IgD-negative memory B cell (primary cell): Measurements from ENCODE around the gene PDK3. TPM values are rescaled to one million over a fixed set of nuclear protein-coding genes. Genes with fewer than 3 reads are reported as not detected.

Experiments used
- H3K27ac Mint-ChIP-seq, 3 donors: one replicate each; pipeline ENCODE4 v1.8.0; 2020 to 2022; ENCODE audit warnings: mild to moderate bottlenecking in 3 of 3, mixed read lengths in 3 of 3, moderate library complexity in 1 of 3
- H3K27me3 Mint-ChIP-seq: one replicate; pipeline ENCODE4 v1.8.0; 2021; ENCODE audit warnings: mixed read lengths
- H3K36me3 Mint-ChIP-seq: one replicate; pipeline ENCODE4 v1.8.0; 2020; ENCODE audit warnings: mild to moderate bottlenecking, mixed read lengths
- H3K4me1 Mint-ChIP-seq, 3 donors: one replicate each; pipeline ENCODE4 v1.8.0; 2020 to 2022; ENCODE audit warnings: mixed read lengths in 3 of 3, mild to moderate bottlenecking in 1 of 3
- H3K4me3 Mint-ChIP-seq, 4 donors: one replicate each; pipeline ENCODE4 v1.8.0; 2020 to 2022; ENCODE audit warnings: mild to moderate bottlenecking in 4 of 4, mixed read lengths in 4 of 4, moderate library complexity in 3 of 4
- H3K9me3 Mint-ChIP-seq, 3 donors: one replicate each; pipeline ENCODE4 v1.8.0; 2020 to 2021; ENCODE audit warnings: mixed read lengths in 3 of 3, mild to moderate bottlenecking in 1 of 3
- polyA plus RNA-seq: library from polyadenylated mRNA; unstranded; fragments of 300-500 nt; fragmentation: Illumina TruSeq; gene quantifications from one replicate; pipeline ENCODE4 v1.2.3, GENCODE V29; 2021

PDK3 gene
- polyA plus RNA-seq = 29.3 TPM

DNA sequence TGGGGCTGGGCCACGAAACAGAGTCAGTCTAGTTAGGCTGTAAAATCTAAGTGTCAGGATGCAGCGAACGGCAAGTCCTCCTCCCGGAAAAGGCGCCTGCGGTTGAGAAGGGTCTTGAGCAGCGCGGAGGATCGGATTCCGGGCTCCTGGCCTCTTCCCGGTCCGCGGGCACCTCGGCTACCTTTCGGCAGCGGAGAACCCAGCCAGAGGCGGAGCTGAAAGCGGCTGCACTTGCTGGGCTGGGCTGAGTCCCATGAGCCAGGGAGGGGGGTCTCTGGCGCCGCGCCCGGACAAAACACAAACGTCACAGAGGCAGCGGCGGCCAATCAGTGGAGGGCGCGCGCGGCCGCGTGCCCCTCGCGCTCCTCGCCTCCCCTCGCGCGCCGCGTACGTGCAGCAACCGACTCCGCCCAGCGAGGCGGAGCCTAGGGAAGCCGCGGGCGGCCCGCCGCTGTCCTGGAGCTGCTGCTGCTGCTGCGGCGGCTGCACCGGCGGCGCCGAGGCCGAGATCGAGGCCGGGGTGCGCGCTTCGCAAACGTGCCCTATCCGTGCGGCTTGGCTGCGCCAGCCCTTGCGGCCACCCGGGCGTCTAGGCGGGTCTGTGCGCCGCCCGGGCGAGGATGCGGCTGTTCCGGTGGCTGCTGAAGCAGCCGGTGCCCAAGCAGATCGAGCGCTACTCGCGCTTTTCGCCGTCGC lies at the start of gene PDK3:
Gene PDK3, plus strand, starts transcription at position 451 of the 696 bp plus-strand sequence. Its CDS starts 170 bp downstream, at position 621.
- Mint-ChIP-seq H3K27me3 (no peaks in the 10 kb centered on the region), H3K9me3 (no peaks in the 10 kb centered on the region), H3K27ac (peak within 1 kb of the TSS; percentile 90 to 94 (median 93)), H3K4me1 (peaks cover 19 to 34% (median 31%) of the 10 kb centered on the region in 3 donors), H3K4me3 (peak within 1 kb of the TSS; percentile 81 to 94 (median 90)), H3K36me3 (no peaks in the 10 kb centered on the region)

DNA sequence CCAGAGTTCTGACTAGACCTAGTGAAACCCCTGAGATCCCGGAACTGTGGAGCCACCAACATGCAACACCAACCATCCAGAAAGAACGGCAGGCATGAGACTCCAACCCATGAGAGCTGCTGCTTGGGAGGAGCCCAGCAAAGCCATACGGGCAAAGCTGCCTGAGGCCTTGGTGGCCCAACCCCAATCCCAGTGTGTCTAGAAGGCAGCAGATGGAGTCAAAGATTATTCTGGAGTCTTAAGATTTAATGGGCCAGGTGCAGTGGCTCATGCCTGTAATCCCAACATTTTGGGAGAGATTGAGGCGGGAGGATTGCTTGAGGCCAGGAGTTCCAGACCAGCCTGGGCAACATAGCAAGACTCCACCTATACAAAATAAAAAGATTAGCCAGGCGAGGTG lies 49.2 kb upstream of the PDK3 start:
- H3K9me3 Mint-ChIP-seq = peaks cover 0 to 8% (median 8%) of the 10 kb centered on the region in 3 donors
- no peak overlapping the region for H3K4me3 Mint-ChIP-seq
- H3K27me3 Mint-ChIP-seq = peaks cover 3% of the 10 kb centered on the region
- H3K27ac Mint-ChIP-seq = no peak overlapping the region
- H3K4me1 Mint-ChIP-seq = no peaks in the 10 kb centered on the region
- H3K36me3 Mint-ChIP-seq = no peaks in the 10 kb centered on the region

DNA sequence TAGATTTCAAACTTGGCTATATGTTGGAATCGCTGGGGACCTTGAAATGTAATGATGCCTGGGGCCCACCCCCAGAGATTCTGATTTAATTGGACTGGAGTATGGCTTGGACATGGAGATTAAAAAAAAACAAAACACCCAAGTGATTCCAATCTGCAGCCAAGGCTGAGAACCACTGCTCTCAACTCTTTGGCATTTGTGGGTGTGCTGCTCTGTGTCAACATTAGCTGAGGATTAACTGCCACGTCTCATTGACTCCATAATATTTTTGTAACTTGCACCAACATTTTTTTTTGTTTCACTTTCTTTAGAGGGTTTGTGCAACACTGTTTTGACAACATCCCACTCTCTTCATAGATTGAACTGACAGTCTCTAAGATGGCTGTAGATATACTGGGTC lies 41.1 kb upstream of the PDK3 start:
- Mint-ChIP-seq H3K9me3 (peaks cover 2 to 12% (median 8%) of the 10 kb centered on the region in 3 donors), H3K4me1 (peaks cover 0 to 4% (median 4%) of the 10 kb centered on the region in 3 donors), H3K27me3 (peaks cover 5% of the 10 kb centered on the region), H3K4me3 (no peak overlapping the region), H3K27ac (no peak overlapping the region), H3K36me3 (peaks cover 2% of the 10 kb centered on the region)

DNA sequence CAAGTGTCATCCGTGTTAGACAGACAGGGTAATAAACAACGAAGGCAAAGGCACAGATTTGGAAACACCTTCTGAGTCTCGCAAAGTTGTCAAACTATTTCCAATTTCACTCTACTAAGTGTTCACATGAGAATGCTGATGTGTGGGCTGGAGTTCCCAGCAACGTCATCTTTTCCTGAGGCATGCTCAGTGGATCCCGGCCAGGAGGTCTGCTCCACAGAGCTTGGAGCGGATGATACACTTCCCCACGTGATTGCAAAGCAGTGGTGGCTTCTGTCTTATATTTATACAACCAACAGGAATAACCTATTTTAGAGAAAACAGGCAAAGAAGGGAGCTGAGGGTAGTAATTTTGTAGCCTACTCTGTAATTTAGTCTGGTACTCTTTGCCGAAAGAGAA lies 40.1 kb upstream of the PDK3 start:
- H3K27me3 Mint-ChIP-seq = peaks cover 5% of the 10 kb centered on the region
- peaks cover 0 to 4% (median 4%) of the 10 kb centered on the region in 3 donors for H3K4me1 Mint-ChIP-seq
- no peak overlapping the region for H3K27ac Mint-ChIP-seq
- no peak overlapping the region for H3K4me3 Mint-ChIP-seq
- peaks cover 2% of the 10 kb centered on the region for H3K36me3 Mint-ChIP-seq
- H3K9me3 Mint-ChIP-seq = peaks cover 2 to 10% (median 8%) of the 10 kb centered on the region in 3 donors

DNA sequence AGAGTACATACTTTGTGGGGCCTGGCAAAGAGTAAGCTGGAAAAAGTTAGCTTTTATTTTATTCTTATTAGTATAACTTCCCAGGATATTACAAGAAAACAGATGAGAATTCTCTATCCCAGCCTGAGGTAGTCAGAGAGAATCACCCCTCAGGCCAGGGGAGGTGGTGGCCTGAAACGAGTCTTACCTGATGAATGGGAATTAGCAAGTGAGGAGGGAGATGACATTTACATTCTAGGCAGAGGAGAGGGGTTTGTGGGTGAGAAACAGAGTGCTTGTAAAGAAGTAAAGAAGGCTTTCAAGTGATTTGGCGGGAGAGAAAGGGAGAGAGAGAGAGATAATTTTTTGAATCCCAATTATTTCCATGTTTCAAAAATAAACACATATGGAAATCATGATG lies 39.3 kb upstream of the PDK3 start:
- Mint-ChIP-seq H3K4me3 (no peak overlapping the region), H3K27me3 (peaks cover 5% of the 10 kb centered on the region), H3K36me3 (peaks cover 2% of the 10 kb centered on the region), H3K4me1 (peaks cover 0 to 4% (median 4%) of the 10 kb centered on the region in 3 donors), H3K9me3 (peaks cover 2 to 10% (median 8%) of the 10 kb centered on the region in 3 donors), H3K27ac (no peak overlapping the region)

DNA sequence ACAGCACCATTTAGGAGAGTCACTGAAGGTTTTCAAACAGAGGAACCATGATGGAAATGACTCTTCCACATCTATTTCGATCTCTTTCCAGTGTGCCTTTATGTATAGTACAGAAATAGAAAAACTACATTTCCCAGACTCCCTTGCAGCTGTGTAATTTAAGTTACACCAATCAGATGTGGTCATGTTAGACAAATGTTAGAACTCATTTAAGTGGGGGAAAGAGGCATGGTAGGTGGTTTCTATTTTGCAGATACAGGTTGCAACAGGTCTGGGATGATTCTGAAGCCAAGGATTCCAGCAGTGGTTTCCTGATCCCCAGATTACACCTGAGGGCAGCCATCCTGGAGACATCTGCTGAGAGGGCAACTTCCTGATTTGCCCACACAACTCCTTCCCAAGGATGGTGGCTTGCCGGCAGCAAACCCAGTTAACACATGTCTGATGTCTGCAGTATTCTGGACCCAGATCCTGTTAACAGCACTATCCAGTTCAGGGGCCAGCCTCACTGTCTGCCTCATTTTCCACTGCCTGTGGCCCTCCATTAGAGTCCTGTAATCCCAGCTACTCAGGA lies 38.7 kb upstream of the PDK3 start:
- Mint-ChIP-seq H3K27me3 (peaks cover 5% of the 10 kb centered on the region), H3K4me3 (no peak overlapping the region), H3K27ac (no peak overlapping the region)

DNA sequence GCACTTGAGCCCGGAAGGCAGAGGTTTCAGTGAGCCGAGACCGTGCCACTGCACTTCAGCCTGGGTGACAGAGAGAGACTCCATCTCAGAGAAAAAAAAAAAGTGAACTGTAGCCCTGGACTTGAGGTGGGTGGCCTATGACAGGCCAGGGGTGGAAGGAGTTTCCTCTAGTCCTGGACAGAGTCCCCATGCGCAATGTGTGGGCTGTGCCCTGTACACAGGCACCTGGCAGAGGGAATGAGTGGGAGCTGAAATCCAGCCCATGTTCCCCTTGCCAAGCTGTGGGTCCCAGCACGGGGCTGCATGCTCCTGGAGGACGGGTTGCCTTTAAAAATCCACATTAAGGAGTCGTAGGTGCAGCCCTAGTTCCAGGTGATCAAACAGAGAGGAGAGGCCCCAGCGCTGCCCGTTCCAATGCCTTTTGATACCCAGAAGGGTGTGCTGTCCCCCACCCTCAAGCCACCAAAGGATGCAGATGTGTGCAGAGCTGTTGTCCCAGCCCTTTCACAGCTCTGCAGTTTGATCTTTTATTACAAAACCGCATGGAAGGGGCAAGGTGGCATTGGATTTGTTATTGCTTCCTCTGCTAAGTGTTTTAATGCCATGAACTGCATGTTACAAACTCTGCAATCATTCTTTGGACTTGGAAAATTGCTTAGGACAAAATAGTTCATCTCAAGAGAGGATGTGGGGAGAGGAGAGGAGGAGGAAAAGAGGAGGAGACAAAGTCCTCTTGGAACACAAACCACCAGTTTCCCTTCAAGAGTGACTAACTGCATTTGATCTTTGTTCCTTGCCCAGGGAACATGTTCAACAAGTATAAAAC lies 38.0 kb upstream of the PDK3 start:
- no peak overlapping the region for H3K27ac Mint-ChIP-seq
- H3K4me3 Mint-ChIP-seq = no peak overlapping the region
- peaks cover 0 to 4% (median 4%) of the 10 kb centered on the region in 3 donors for H3K4me1 Mint-ChIP-seq
- peaks cover 5% of the 10 kb centered on the region for H3K27me3 Mint-ChIP-seq
- H3K9me3 Mint-ChIP-seq = peaks cover 0 to 7% (median 4%) of the 10 kb centered on the region in 3 donors
- peaks cover 2% of the 10 kb centered on the region for H3K36me3 Mint-ChIP-seq

More for the DNA sequence above, 38.7 kb upstream of the PDK3 start:
- H3K4me1 Mint-ChIP-seq = peaks cover 0 to 4% (median 4%) of the 10 kb centered on the region in 3 donors
- H3K9me3 Mint-ChIP-seq = peaks cover 0 to 7% (median 4%) of the 10 kb centered on the region in 3 donors
- H3K36me3 Mint-ChIP-seq = peaks cover 2% of the 10 kb centered on the region

DNA sequence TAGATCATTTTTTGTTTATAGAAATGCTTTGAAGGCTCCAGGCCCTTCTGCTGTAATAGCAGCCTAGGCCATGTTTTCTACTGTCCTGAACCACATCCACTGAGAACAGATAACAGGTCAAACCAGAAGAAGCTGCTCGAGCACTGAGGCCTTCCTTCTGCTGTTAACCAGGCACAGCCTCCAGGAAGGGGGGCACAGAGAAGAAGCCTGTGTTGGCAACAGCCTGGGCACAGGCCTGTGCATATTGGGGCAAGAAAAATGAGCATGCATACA lies 37.4 kb upstream of the PDK3 start:
- no peak overlapping the region for H3K4me3 Mint-ChIP-seq
- H3K27ac Mint-ChIP-seq = no peak overlapping the region
- H3K4me1 Mint-ChIP-seq = peaks cover 0 to 4% (median 4%) of the 10 kb centered on the region in 3 donors
- H3K36me3 Mint-ChIP-seq = peaks cover 2% of the 10 kb centered on the region
- peaks cover 0 to 4% (median 4%) of the 10 kb centered on the region in 3 donors for H3K9me3 Mint-ChIP-seq
- H3K27me3 Mint-ChIP-seq = peaks cover 5% of the 10 kb centered on the region

DNA sequence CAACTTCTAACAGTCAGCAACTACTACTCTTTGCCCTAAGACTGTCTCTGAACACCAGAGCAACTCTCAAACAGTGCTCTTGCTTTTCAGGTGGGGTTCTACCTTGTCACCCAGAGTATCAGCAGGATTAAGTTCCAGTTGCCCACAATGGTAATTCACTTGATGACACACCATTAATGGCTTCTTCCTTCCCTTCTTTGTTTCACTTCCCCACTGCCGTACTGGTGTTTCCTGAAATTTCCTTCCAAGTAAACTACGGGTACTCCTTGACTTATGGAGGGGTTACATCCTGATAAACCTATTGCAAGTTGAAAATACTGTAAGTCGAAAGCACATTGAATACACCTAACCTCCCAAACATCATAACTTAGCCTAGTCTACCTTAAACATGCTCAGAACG lies 36.6 kb upstream of the PDK3 start:
- Mint-ChIP-seq H3K36me3 (peaks cover 2% of the 10 kb centered on the region), H3K4me1 (peaks cover 0 to 4% (median 4%) of the 10 kb centered on the region in 3 donors), H3K4me3 (no peak overlapping the region), H3K27me3 (peaks cover 5% of the 10 kb centered on the region), H3K27ac (no peak overlapping the region), H3K9me3 (peaks cover 0 to 4% (median 4%) of the 10 kb centered on the region in 3 donors)

DNA sequence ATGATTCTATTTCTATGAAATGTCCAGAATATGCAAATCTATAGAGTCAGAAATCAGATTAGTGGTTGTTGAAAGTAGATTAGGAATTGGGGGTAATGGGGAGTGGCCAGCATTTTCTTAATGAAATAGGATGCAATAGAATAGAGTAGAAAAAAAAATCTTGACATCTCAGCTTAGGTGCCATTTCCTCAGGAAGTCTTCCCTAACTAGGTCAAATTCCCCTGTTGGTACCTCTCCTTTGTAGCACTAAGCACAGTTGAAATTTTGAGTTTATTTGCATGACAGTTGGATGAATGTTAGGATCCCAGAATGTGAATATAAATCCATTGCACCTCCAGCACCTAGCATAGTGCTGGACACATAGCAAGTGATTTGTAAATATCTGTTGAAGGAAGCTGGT lies 30.0 kb upstream of the PDK3 start:
- peaks cover 0 to 6% (median 0%) of the 10 kb centered on the region in 3 donors for H3K4me1 Mint-ChIP-seq
- no peak overlapping the region for H3K27ac Mint-ChIP-seq
- no peaks in the 10 kb centered on the region for H3K9me3 Mint-ChIP-seq
- peak overlapping the region in 1 of 4 donors; percentile 13 for H3K4me3 Mint-ChIP-seq
- H3K27me3 Mint-ChIP-seq = no peaks in the 10 kb centered on the region
- H3K36me3 Mint-ChIP-seq = no peaks in the 10 kb centered on the region

DNA sequence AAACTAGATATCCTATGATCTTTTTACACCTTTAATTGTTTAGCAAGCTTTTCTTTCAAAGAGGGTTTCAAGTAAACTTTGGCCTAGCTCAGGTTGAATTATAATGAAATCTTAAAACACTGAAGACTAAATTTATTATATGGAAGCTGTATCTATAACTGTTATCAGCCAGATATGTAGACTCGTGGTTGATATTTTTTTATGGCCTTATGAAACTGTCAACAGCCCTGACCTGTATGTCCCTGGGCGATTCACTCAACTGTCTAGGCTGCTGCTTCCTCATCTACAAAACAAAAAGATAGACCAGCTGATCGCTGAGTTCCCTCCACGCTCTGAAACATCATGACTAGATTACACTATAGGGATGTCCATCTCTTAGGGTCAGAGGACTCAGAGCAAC lies 21.2 kb upstream of the PDK3 start:
- H3K9me3 Mint-ChIP-seq = no peaks in the 10 kb centered on the region
- no peaks in the 10 kb centered on the region for H3K36me3 Mint-ChIP-seq
- H3K4me1 Mint-ChIP-seq = no peaks in the 10 kb centered on the region
- H3K4me3 Mint-ChIP-seq = no peak overlapping the region
- peaks cover 4% of the 10 kb centered on the region for H3K27me3 Mint-ChIP-seq
- no peak overlapping the region for H3K27ac Mint-ChIP-seq

DNA sequence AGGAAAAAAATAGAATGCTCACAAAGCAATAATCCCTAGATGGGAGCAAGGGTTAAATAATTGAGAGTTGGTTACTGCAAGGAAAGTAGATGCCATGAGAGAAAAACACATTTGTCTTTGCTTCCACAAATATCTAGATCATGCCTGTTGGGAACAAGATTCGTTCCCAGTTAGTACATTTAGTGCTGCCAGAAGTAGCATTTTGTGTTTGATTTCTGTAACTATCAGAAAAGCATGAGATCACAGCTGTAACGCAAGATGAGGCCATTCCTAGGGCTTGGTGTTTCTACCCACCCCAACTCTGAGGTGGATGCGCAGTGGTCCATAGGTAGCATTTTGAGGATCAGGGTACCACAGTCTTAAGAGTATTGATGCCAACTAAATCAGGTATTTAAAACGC lies 20.4 kb upstream of the PDK3 start:
- Mint-ChIP-seq H3K27me3 (peaks cover 4% of the 10 kb centered on the region), H3K4me3 (no peak overlapping the region), H3K27ac (no peak overlapping the region)

DNA sequence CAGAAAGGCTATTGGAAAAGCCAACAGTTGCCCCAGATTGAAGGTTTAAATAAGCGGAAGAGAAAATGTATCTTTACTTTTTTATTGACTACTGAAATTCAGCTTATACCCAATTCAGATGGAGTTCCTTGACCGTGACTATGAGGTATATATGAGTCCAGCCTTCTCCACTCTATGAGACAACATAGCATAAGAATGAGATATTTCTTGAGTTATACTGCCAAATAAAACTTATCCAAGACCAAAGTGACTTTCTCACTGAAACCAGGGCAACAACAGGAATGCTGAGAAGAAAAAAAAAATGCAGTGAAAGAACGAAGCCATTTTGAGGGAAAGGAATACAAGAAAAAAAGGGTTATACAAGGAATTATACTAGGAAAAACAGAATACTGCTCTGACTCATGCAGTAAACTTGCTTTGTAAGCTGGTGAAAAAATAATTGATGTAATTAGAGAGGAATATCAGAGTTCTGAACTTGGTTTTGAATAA lies 16.3 kb upstream of the PDK3 start:
- Mint-ChIP-seq H3K27me3 (peaks cover 5% of the 10 kb centered on the region), H3K9me3 (peaks cover 0 to 3% (median 0%) of the 10 kb centered on the region in 3 donors), H3K4me3 (no peak overlapping the region), H3K27ac (no peak overlapping the region), H3K36me3 (no peaks in the 10 kb centered on the region), H3K4me1 (peaks cover 0 to 2% (median 0%) of the 10 kb centered on the region in 3 donors)

More for the DNA sequence above, 20.4 kb upstream of the PDK3 start:
- Mint-ChIP-seq H3K4me1 (no peaks in the 10 kb centered on the region), H3K36me3 (no peaks in the 10 kb centered on the region), H3K9me3 (no peaks in the 10 kb centered on the region)

DNA sequence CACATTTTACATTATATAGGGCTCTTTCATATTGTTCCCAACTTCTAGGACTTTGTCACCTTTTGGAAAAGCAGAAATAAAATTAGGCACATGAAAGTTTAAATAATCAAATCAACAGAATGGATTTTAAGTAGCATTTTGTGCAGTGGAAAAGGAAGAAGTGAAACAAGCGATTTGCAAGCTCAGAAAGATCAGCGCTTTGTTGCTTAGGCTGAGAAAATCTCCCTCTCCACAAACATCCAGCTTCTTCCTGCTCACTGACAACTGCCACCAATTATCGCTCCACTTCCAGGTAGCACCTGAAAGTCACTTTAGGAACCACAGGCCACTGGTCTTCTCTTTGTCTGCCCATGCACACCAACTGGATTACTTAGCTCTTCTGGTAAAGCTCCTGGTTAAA lies 2.0 kb upstream of the PDK3 start:
- peak overlapping the region; percentile 52 to 93 (median 64) for H3K4me3 Mint-ChIP-seq
- peaks cover 14 to 28% (median 26%) of the 10 kb centered on the region in 3 donors for H3K4me1 Mint-ChIP-seq
- H3K9me3 Mint-ChIP-seq = no peaks in the 10 kb centered on the region
- no peaks in the 10 kb centered on the region for H3K27me3 Mint-ChIP-seq
- H3K36me3 Mint-ChIP-seq = no peaks in the 10 kb centered on the region
- peak overlapping the region in 2 of 3 donors; percentile 6 to 92 for H3K27ac Mint-ChIP-seq

DNA sequence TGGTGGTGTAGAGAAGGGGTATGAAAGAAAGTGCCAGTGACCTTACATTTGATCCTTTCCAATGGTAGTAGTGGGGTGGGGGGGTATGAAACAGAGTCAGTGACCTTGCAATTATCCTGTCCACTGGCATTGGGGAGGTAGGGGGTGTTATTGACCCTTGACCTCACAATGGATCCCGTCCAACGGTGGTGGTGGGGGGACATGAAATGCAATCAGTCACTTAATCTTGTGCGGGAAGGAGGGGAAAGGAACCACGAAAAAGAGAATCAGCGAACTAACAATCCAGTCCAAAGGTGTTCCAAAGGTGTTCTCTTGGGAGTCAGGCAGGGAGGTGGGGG lies 619 bp upstream of the PDK3 start:
- Mint-ChIP-seq H3K9me3 (no peaks in the 10 kb centered on the region), H3K4me3 (peak overlapping the region; percentile 81 to 94 (median 90)), H3K27ac (peak overlapping the region; percentile 90 to 94 (median 93)), H3K36me3 (no peaks in the 10 kb centered on the region), H3K4me1 (peaks cover 18 to 34% (median 30%) of the 10 kb centered on the region in 3 donors), H3K27me3 (no peaks in the 10 kb centered on the region)
